HEK293T (cell line): ENCODE data around the gene ZYG11A.

Source experiments
- ARNT ChIP-seq: fragments of 450-650 bp; IDR thresholded peaks from 2 replicates; pipeline ENCODE4 v1.6.1; 2017; ENCODE audit warnings: mild to moderate bottlenecking
- CTBP1 ChIP-seq: fragments of 450-650 bp; IDR thresholded peaks from 2 replicates; pipeline ENCODE4 v1.6.1; 2016; ENCODE audit warnings: borderline replicate concordance
- FOXA1 ChIP-seq: fragments of 450-650 bp; IDR thresholded peaks from 2 replicates; pipeline ENCODE4 v1.6.1; 2016; ENCODE audit warnings: mild to moderate bottlenecking
- FOXM1 ChIP-seq: fragments of 450-650 bp; IDR thresholded peaks from 2 replicates; pipeline ENCODE4 v1.6.1; 2017; ENCODE audit warnings: mild to moderate bottlenecking, borderline replicate concordance

GRCh38 chr1:52906135-52906603 lies 63.6 kb downstream of the ZYG11A start:
- no peak for TF ChIP-seq FOXM1
- TF ChIP-seq FOXA1 = no peak
- TF ChIP-seq ARNT = no peak
- TF ChIP-seq CTBP1 = no peak
